HG02678 (cell line): Measurements from ENCODE around the gene WTIP.

Experiments used
- ATAC-seq: cut with Tn5 transposase; IDR thresholded peaks from one replicate; pipeline ENCODE4 v1.9.1; 2021; ENCODE audit warnings: mild to moderate bottlenecking, moderate library complexity; ENCODE audit not compliant: unreplicated experiment

The WTIP gene

GRCh38 chr19:34559045-34559444 lies 77.5 kb downstream of the WTIP start:
- no peak for ATAC-seq

DNA sequence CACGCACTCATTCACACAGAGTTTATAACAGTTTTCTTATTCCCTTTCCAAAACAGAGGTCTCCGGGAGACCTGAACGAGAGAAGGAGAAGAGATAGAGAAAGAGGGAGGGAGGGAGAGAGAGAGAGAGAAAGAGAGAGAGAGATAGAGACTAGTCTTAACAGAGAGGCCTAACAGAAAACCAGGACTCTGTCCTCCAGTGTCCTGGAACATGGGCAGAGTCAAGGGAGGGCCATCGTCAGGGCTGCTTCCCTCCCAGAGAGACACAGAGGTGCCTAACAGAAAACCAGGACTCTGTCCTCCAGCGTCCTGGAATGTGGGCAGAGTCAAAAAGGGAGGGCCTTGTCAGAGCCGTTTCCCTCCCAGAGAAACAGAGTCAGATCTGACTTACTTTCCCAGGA lies 78.7 kb downstream of the WTIP start:
- ATAC-seq, result no peak
